H9 (cell line): ENCODE data around the gene GPD2. TPM values are rescaled to one million over a fixed set of nuclear protein-coding genes. Genes with fewer than 3 reads are reported as not detected.

Source experiments
- DNase-seq: peaks from one replicate; pipeline ENCODE4 v3.0.0-alpha.2; 2017
- H2AFZ ChIP-seq: one replicate; pipeline ENCODE4 v1.6.1; 2013; ENCODE audit warnings: mild to moderate bottlenecking, low read length, control low read depth, moderate library complexity
- H2AK5ac ChIP-seq: 2 replicates; pipeline ENCODE4 v1.6.1; 2013; ENCODE audit warnings: low read length, control low read depth, mixed read lengths; ENCODE audit not compliant: insufficient read length
- H2BK120ac ChIP-seq: one replicate; pipeline ENCODE4 v1.6.1; 2013; ENCODE audit warnings: low read depth, mild to moderate bottlenecking, low read length, control low read depth, inconsistent platforms; ENCODE audit not compliant: poor library complexity, severe bottlenecking
- H2BK12ac ChIP-seq: 2 replicates; pipeline ENCODE4 v1.6.1; 2013; ENCODE audit warnings: low read length, control low read depth, mixed read lengths, low read depth; ENCODE audit not compliant: insufficient read length
- H2BK15ac ChIP-seq: 2 replicates; pipeline ENCODE4 v1.6.1; 2013; ENCODE audit warnings: low read depth, low read length, control low read depth
- H2BK20ac ChIP-seq: one replicate; pipeline ENCODE4 v1.6.1; 2013; ENCODE audit warnings: low read depth, mild to moderate bottlenecking, low read length, control low read depth, inconsistent platforms; ENCODE audit not compliant: poor library complexity, severe bottlenecking
- H2BK5ac ChIP-seq: 2 replicates; pipeline ENCODE4 v1.6.1; 2013; ENCODE audit warnings: low read length, control low read depth, mixed read lengths; ENCODE audit not compliant: insufficient read length
- H3K14ac ChIP-seq: 2 replicates; pipeline ENCODE4 v1.6.1; 2013; ENCODE audit warnings: low read length, control low read depth; ENCODE audit not compliant: insufficient read depth
- H3K18ac ChIP-seq: 2 replicates; pipeline ENCODE4 v1.6.1; 2013; ENCODE audit warnings: low read depth, mild to moderate bottlenecking, mixed read lengths, low read length, control low read depth; ENCODE audit not compliant: insufficient read length
- H3K23ac ChIP-seq: 2 replicates; pipeline ENCODE4 v1.6.1; 2013; ENCODE audit warnings: low read length, control low read depth, mixed read lengths, low read depth; ENCODE audit not compliant: insufficient read length
- H3K23me2 ChIP-seq: 2 replicates; pipeline ENCODE4 v1.6.1; 2013; ENCODE audit warnings: low read depth, mild to moderate bottlenecking, mixed read lengths, low read length, control low read depth; ENCODE audit not compliant: insufficient read length, poor library complexity, severe bottlenecking
- H3K27ac ChIP-seq: 2 replicates; pipeline ENCODE4 v1.5.1; 2013; ENCODE audit warnings: low read length, control low read depth, mixed read lengths, low read depth; ENCODE audit not compliant: insufficient read length
- H3K27me3 ChIP-seq: 2 replicates; pipeline ENCODE4 v1.6.1; 2013; ENCODE audit warnings: low read length, control low read depth, inconsistent platforms; ENCODE audit not compliant: insufficient read depth
- H3K4ac ChIP-seq: 2 replicates; pipeline ENCODE4 v1.6.1; 2013; ENCODE audit warnings: low read depth, mild to moderate bottlenecking, control low read depth, inconsistent platforms, low read length, moderate library complexity
- H3K4me1 ChIP-seq: 2 replicates; pipeline ENCODE4 v1.6.1; 2013; ENCODE audit warnings: low read length, control low read depth, inconsistent platforms; ENCODE audit not compliant: insufficient read depth
- H3K4me2 ChIP-seq: 2 replicates; pipeline ENCODE4 v1.6.1; 2013; ENCODE audit warnings: low read length, control low read depth, mixed read lengths; ENCODE audit not compliant: insufficient read length, insufficient read depth
- H3K56ac ChIP-seq: 2 replicates; pipeline ENCODE4 v1.6.1; 2013; ENCODE audit warnings: low read depth, mild to moderate bottlenecking, mixed read lengths, low read length, control low read depth; ENCODE audit not compliant: insufficient read length
- H3K79me1 ChIP-seq: 2 replicates; pipeline ENCODE4 v1.6.1; 2013; ENCODE audit warnings: low read depth, mild to moderate bottlenecking, moderate library complexity, low read length, control low read depth, inconsistent platforms; ENCODE audit not compliant: insufficient read depth, poor library complexity, severe bottlenecking
- H3K79me2 ChIP-seq: 2 replicates; pipeline ENCODE4 v1.6.1; 2013; ENCODE audit warnings: low read length, control low read depth, inconsistent platforms; ENCODE audit not compliant: insufficient read depth
- H3K9ac ChIP-seq: 2 replicates; pipeline ENCODE4 v1.6.1; 2013; ENCODE audit warnings: low read length, control low read depth, mixed read lengths; ENCODE audit not compliant: insufficient read length; ENCODE audit errors: extremely low read depth
- H3K9me3 ChIP-seq: one replicate; pipeline ENCODE4 v1.6.1; 2013; ENCODE audit warnings: low read depth, low read length, inconsistent platforms; ENCODE audit not compliant: control insufficient read depth
- H3T11ph ChIP-seq: one replicate; pipeline ENCODE4 v1.6.1; 2013; ENCODE audit warnings: mild to moderate bottlenecking, low read length, control low read depth, inconsistent platforms
- H4K20me1 ChIP-seq: one replicate; pipeline ENCODE4 v1.6.1; 2013; ENCODE audit not compliant: control insufficient read depth, insufficient read length, insufficient read depth
- H4K5ac ChIP-seq: 2 replicates; pipeline ENCODE4 v1.6.1; 2013; ENCODE audit warnings: low read depth, mild to moderate bottlenecking, mixed read lengths, low read length, control low read depth; ENCODE audit not compliant: insufficient read length
- H4K8ac ChIP-seq: replicated peaks from 2 replicates; pipeline ENCODE4 v1.6.1; 2013; ENCODE audit warnings: low read length, control low read depth, mixed read lengths, low read depth; ENCODE audit not compliant: insufficient read length
- H4K91ac ChIP-seq: 2 replicates; pipeline ENCODE4 v1.6.1; 2013; ENCODE audit warnings: low read depth, mild to moderate bottlenecking, moderate library complexity, mixed read lengths, low read length, control low read depth; ENCODE audit not compliant: insufficient read length
- H3K27ac Mint-ChIP-seq, 3 experiments: 2 replicates in 2 of 3; 3 replicates in 1 of 3; pipeline ENCODE4 v1.8.0; 2020 to 2021; ENCODE audit warnings: mixed read lengths in 3 of 3, mild to moderate bottlenecking in 1 of 3, moderate library complexity in 1 of 3
- H3K27me3 Mint-ChIP-seq: 2 replicates; pipeline ENCODE4 v1.8.0; 2021; ENCODE audit warnings: low read depth, mild to moderate bottlenecking, moderate library complexity, mixed read lengths
- H3K36me3 Mint-ChIP-seq, 3 experiments: 2 replicates in 2 of 3; 3 replicates in 1 of 3; pipeline ENCODE4 v1.8.0; 2020 to 2021; ENCODE audit warnings: low read depth in 3 of 3, mixed read lengths in 3 of 3; ENCODE audit not compliant: insufficient read depth in 1 of 3
- H3K4me1 Mint-ChIP-seq, 2 experiments: 2 replicates each; pipeline ENCODE4 v1.8.0; 2020; ENCODE audit warnings: mixed read lengths in 2 of 2
- H3K4me3 Mint-ChIP-seq, 2 experiments: 2 replicates in 1 of 2; 3 replicates in 1 of 2; pipeline ENCODE4 v1.8.0; 2020 to 2021; ENCODE audit warnings: mild to moderate bottlenecking in 2 of 2, mixed read lengths in 2 of 2, moderate library complexity in 1 of 2
- H3K9me3 Mint-ChIP-seq, 2 experiments: 2 replicates in 1 of 2; 3 replicates in 1 of 2; pipeline ENCODE4 v1.8.0; 2020; ENCODE audit warnings: mild to moderate bottlenecking in 2 of 2, mixed read lengths in 2 of 2, moderate library complexity in 1 of 2
- whole genome bisulfite sequencing: extraction: QIAGEN DNeasy Blood & Tissue Kit; methylation state at CpG from one replicate; pipeline ENCODE4 v1.1.7; 2013; ENCODE audit warnings: missing lambda C conversion rate, low lambda C conversion rate, mixed read lengths; ENCODE audit not compliant: insufficient read length; ENCODE audit errors: extremely low coverage; 5-methylcytosine and 5-hydroxymethylcytosine counted together
- total RNA-seq: library from RNA; stranded (reverse); gene quantifications from 2 replicates; pipeline ENCODE4 v1.2.1, GENCODE V29; 2021
- TF ChIP-seq, protein P1 (sequence below): fragments of 200-600 bp; sonication (generic); conservative IDR thresholded peaks from 3 replicates; pipeline ENCODE4 v1.8.0; 2021; ENCODE audit warnings: antibody characterized with exemption, mild to moderate bottlenecking

The GPD2 gene
- total RNA-seq, 1 experiment from 2014 or later: 46.0 TPM

DNA sequence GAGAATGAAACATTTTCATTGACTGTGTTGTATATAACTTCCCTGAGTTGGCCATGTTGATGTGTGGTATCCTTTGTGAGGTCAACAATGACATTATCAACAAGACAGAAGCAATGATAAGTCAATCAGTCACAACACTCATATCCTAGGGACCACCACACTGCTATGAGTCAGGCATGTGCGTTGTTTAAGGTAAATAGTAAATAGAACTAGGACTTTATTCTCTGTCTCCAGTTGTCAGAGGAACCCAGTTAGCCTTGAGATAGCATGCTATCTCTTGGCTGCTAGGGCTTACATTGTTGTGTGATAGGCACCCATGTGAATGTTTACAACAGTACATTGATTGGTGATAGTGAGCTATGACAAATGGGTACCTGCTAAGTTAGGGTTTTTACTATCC is 37.3 kb downstream of the GPD2 start:
- no peak overlapping the region for H3K4me3 Mint-ChIP-seq

More for the DNA sequence above, 37.3 kb downstream of the GPD2 start:
- Mint-ChIP-seq H3K27me3 (no peaks in the 10 kb centered on the region), H3K36me3 (peaks cover 4 to 16% (median 7%) of the 10 kb centered on the region in 3 experiments; a peak in 5 of 7 replicates), H3K9me3 (peaks cover 0 to 2% of the 10 kb centered on the region in 2 experiments; a peak in 1 of 5 replicates), H3K27ac (no peak overlapping the region), H3K4me1 (peaks cover 13 to 14% of the 10 kb centered on the region in 2 experiments)
- Histone ChIP-seq H2BK15ac (no peak overlapping the region), H3K56ac (no peak overlapping the region), H2BK120ac (no peak overlapping the region), H4K91ac (no peak overlapping the region), H3K9ac (no peak overlapping the region), H3K18ac (no peak overlapping the region), H2BK20ac (no peak overlapping the region), H3K27ac (no peak overlapping the region), H2BK12ac (no peak overlapping the region), H3K14ac (no peak overlapping the region), H4K8ac (no peak overlapping the region), H3K23me2 (no peaks in the 10 kb centered on the region), H3K79me1 (no peaks in the 10 kb centered on the region), H3K4me2 (no peak overlapping the region), H4K20me1 (no peaks in the 10 kb centered on the region), H3K4me1 (no peaks in the 10 kb centered on the region), H2BK5ac (no peak overlapping the region), H3K79me2 (no peaks in the 10 kb centered on the region), H2AK5ac (no peak overlapping the region), H4K5ac (no peak overlapping the region), H3K9me3 (no peaks in the 10 kb centered on the region), H3K23ac (no peak overlapping the region), H3K27me3 (no peaks in the 10 kb centered on the region), H3T11ph (no peak overlapping the region), H2AFZ (no peak overlapping the region), H3K4ac (no peak overlapping the region)
- TF ChIP-seq, protein P1, sequence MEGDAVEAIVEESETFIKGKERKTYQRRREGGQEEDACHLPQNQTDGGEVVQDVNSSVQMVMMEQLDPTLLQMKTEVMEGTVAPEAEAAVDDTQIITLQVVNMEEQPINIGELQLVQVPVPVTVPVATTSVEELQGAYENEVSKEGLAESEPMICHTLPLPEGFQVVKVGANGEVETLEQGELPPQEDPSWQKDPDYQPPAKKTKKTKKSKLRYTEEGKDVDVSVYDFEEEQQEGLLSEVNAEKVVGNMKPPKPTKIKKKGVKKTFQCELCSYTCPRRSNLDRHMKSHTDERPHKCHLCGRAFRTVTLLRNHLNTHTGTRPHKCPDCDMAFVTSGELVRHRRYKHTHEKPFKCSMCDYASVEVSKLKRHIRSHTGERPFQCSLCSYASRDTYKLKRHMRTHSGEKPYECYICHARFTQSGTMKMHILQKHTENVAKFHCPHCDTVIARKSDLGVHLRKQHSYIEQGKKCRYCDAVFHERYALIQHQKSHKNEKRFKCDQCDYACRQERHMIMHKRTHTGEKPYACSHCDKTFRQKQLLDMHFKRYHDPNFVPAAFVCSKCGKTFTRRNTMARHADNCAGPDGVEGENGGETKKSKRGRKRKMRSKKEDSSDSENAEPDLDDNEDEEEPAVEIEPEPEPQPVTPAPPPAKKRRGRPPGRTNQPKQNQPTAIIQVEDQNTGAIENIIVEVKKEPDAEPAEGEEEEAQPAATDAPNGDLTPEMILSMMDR: no peak
- no CpG with 5 or more reads among the region's 1 CpG for WGBS
- no peak for DNase-seq
